Panc1 (cell line): ENCODE results near the gene SPSB3.

Experiments
- POLR2AphosphoS5 ChIP-seq: IDR thresholded peaks from 2 replicates; pipeline ENCODE4 v1.6.1; 2012; ENCODE audit warnings: mild to moderate bottlenecking, low read depth, low read length, moderate library complexity
- TF ChIP-seq, protein P1 (sequence below): fragments of 450-650 bp; IDR thresholded peaks from 2 replicates; pipeline ENCODE4 v1.5.1; 2017; ENCODE audit warnings: mild to moderate bottlenecking

GRCh38 chr16:1791943-1792812 lies 9.8 kb upstream of the SPSB3 start:
- TF ChIP-seq, protein P1, sequence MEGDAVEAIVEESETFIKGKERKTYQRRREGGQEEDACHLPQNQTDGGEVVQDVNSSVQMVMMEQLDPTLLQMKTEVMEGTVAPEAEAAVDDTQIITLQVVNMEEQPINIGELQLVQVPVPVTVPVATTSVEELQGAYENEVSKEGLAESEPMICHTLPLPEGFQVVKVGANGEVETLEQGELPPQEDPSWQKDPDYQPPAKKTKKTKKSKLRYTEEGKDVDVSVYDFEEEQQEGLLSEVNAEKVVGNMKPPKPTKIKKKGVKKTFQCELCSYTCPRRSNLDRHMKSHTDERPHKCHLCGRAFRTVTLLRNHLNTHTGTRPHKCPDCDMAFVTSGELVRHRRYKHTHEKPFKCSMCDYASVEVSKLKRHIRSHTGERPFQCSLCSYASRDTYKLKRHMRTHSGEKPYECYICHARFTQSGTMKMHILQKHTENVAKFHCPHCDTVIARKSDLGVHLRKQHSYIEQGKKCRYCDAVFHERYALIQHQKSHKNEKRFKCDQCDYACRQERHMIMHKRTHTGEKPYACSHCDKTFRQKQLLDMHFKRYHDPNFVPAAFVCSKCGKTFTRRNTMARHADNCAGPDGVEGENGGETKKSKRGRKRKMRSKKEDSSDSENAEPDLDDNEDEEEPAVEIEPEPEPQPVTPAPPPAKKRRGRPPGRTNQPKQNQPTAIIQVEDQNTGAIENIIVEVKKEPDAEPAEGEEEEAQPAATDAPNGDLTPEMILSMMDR, result no peak
- no peak for TF ChIP-seq POLR2AphosphoS5
